Measurements from ENCODE around the gene SLC27A5. TPM values are rescaled to one million over a fixed set of nuclear protein-coding genes. Genes with fewer than 3 reads are reported as not detected.

SLC27A5 gene
- total and polyA plus RNA-seq, 9 of the 15 experiments (the other 6 are each of a cell fraction or from before 2014, with no cell fraction given), result 42.2 to 318 (median 64.7) TPM

DNA sequence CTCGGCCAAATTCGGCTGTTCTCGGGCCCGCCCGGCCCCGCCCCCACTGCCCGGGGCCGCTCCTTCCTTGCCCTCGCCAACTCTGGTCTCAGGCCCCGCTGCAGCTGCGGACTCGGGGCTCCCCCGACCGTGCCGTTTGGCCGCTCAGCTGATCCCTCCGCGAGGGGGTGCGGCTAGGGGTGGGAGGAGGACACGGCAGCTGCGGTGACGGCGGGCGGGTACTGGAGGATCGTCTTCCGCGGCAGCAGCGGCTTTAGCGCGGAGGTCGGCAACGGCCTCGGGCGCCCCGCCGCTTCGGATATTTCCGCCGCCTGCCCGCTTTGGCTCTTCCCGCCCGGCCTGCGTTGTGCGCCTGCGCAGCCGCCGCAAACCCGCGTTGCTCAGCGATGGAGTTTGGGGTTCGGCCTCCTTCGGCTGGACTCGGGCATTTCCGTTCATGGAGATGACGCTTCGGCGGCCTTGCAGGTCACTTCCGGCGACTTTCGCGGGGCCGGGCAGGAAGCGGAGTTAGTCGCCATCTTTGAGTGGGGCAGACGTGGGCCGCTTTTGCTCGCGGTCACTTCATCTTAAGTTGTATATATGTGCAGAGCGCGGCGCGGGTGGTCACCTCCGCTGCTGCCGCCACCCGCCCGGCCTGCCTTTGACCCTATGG, 47.0 kb upstream of the SLC27A5 start (continued):
- TF ChIP-seq ZNF592 (IDR thresholded peaks at IDR 0.05) (no peak), ZNF79 (CRISPR knock-in tag; IDR thresholded peaks at IDR 0.05; ENCODE audit: low read depth) (no peak), CCNT2 (IDR thresholded peaks at IDR 0.05; ENCODE audit: borderline replicate concordance, extremely low read depth, insufficient read length, low read depth, low read length) (peak; percentile 4), ZKSCAN8 (CRISPR knock-in tag; IDR thresholded peaks at IDR 0.05) (no peak), SIN3B (IDR thresholded peaks at IDR 0.05; ENCODE audit: low read depth) (peak; percentile 48; the same call in 1 of the 2 replicates), MAFK (IDR thresholded peaks at IDR 0.05; ENCODE audit: low read length) (no peak), EP300 (IDR thresholded peaks at IDR 0.05; ENCODE audit: low read length) (no peak), ZNF134 (CRISPR knock-in tag; conservative IDR thresholded peaks at IDR 0.05) (no peak), TEAD4 (IDR thresholded peaks at IDR 0.05; ENCODE audit: low read length) (no peak), TEAD4 (CRISPR knock-in tag; IDR thresholded peaks at IDR 0.05; ENCODE audit: borderline replicate concordance) (no peak), TOE1 (IDR thresholded peaks at IDR 0.05; ENCODE audit: borderline replicate concordance) (no peak), TOE1 (CRISPR knock-in tag; IDR thresholded peaks at IDR 0.05; ENCODE audit: borderline replicate concordance, low read depth) (no peak), SMARCE1 (IDR thresholded peaks at IDR 0.05) (no peak), GATA2 (CRISPR knock-in tag; IDR thresholded peaks at IDR 0.05) (no peak), SMARCB1 (IDR thresholded peaks at IDR 0.05; ENCODE audit: insufficient read length, low read depth) (no peak), ZNF57 (CRISPR knock-in tag; IDR thresholded peaks at IDR 0.05) (no peak), CREBBP (IDR thresholded peaks at IDR 0.05; ENCODE audit: low read depth, low read length) (no peak), LCOR (CRISPR knock-in tag; IDR thresholded peaks at IDR 0.05) (peak; percentile 57; the same call in 1 of the 2 replicates), EWSR1 (IDR thresholded peaks at IDR 0.05; ENCODE audit: borderline replicate concordance, low read depth, partially characterized antibody) (no peak), ZNF3 (CRISPR knock-in tag; IDR thresholded peaks at IDR 0.05) (no peak), SP2 (IDR thresholded peaks at IDR 0.05; ENCODE audit: extremely low read depth, low read depth, low read length, poor library complexity, severe bottlenecking) (no peak)
- TF ChIP-seq, protein P1, sequence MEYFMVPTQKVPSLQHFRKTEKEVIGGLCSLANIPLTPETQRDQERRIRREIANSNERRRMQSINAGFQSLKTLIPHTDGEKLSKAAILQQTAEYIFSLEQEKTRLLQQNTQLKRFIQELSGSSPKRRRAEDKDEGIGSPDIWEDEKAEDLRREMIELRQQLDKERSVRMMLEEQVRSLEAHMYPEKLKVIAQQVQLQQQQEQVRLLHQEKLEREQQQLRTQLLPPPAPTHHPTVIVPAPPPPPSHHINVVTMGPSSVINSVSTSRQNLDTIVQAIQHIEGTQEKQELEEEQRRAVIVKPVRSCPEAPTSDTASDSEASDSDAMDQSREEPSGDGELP (CRISPR knock-in tag; IDR thresholded peaks at IDR 0.05; ENCODE audit: borderline replicate concordance), result peak; percentile 96
- TF ChIP-seq, protein P2, sequence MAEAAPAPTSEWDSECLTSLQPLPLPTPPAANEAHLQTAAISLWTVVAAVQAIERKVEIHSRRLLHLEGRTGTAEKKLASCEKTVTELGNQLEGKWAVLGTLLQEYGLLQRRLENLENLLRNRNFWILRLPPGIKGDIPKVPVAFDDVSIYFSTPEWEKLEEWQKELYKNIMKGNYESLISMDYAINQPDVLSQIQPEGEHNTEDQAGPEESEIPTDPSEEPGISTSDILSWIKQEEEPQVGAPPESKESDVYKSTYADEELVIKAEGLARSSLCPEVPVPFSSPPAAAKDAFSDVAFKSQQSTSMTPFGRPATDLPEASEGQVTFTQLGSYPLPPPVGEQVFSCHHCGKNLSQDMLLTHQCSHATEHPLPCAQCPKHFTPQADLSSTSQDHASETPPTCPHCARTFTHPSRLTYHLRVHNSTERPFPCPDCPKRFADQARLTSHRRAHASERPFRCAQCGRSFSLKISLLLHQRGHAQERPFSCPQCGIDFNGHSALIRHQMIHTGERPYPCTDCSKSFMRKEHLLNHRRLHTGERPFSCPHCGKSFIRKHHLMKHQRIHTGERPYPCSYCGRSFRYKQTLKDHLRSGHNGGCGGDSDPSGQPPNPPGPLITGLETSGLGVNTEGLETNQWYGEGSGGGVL (CRISPR knock-in tag; IDR thresholded peaks at IDR 0.05), result no peak

Data from K562 (cell line).